Type B pancreatic cell (in vitro differentiated cells): ENCODE measurements around the gene KIF13A. TPM values are rescaled to one million over a fixed set of nuclear protein-coding genes. Genes with fewer than 3 reads are reported as not detected.
"Not testable (repeated sequence)": the region's sequence is repeated elsewhere in the genome, so short reads cannot be mapped to it uniquely, and the experiment has no call there.

Source experiments
- DNase-seq: peaks from one replicate; pipeline ENCODE4 v3.0.0; 2021; ENCODE audit warnings: mixed read lengths; ENCODE audit not compliant: unreplicated experiment; ENCODE audit errors: extremely low spot score
- H3K27ac Mint-ChIP-seq: 2 replicates; pipeline ENCODE4 v1.8.0; 2021; ENCODE audit warnings: mild to moderate bottlenecking, mixed read lengths
- H3K27me3 Mint-ChIP-seq: 2 replicates; pipeline ENCODE4 v1.8.0; 2021; ENCODE audit warnings: mixed read lengths
- H3K36me3 Mint-ChIP-seq: 2 replicates; pipeline ENCODE4 v1.8.0; 2021; ENCODE audit warnings: mixed read lengths
- H3K4me1 Mint-ChIP-seq: one replicate; pipeline ENCODE4 v1.8.0; 2021; ENCODE audit warnings: mixed read lengths; ENCODE audit not compliant: unreplicated experiment
- H3K4me3 Mint-ChIP-seq: 2 replicates; pipeline ENCODE4 v1.8.0; 2021; ENCODE audit warnings: mild to moderate bottlenecking, mixed read lengths
- H3K9me3 Mint-ChIP-seq: 2 replicates; pipeline ENCODE4 v1.8.0; 2021; ENCODE audit warnings: mixed read lengths
- total RNA-seq: library from RNA; stranded (reverse); gene quantifications from 2 replicates; pipeline ENCODE4 v1.2.1, GENCODE V29; 2021; ENCODE audit warnings: low replicate concordance
- TF ChIP-seq, protein P1 (sequence below): fragments of 200-600 bp; sonication (generic); conservative IDR thresholded peaks from 2 replicates; pipeline ENCODE4 v1.5.0; 2021; ENCODE audit warnings: antibody characterized with exemption, mild to moderate bottlenecking

KIF13A gene
- total RNA-seq, 1 donor from 2014 or later, result 36.9 TPM

DNA sequence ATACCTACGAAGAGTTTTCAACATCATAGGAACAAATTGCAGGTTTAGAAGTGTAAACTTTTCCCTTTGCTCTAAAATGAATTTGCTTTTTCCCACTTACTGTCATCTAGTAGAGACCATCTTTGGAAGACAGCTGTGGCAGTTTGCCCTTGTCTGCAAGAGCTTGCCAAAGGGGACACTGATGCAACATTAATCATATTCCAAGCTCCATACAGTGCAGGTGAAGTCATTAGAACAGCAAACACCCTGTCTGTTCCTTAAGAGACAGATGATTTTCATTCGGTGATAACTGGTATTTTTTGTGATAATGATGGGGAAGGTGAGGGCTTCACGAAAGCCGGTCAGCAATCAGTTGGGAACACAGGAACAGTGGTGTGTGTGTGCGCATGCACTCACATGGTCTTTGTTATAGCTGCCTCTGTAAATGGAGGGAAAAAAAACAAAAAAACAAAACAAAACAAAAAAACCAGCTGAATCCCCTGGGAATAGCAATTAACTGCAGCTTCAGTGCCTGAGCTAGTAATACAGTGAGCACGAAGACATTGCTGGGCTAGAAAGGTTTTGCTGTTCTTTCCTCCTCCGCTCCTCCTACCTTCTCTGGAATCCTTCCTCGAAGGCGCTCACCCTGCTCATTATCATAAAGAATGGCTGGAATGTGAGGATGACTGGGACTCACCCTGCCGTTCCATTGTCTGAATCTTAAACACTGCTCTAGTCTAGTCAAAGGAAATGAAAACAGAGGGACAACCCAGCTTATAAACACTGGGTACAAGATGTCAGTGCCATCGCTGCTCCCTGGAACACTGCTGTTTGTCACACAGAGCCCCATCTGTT lies 35.2 kb upstream of the KIF13A start:
- peak overlapping the region; percentile 51 for H3K4me3 Mint-ChIP-seq
- DNase-seq, result no peak
- H3K27ac Mint-ChIP-seq, result peak overlapping the region; percentile 79
- H3K9me3 Mint-ChIP-seq, result no peaks in the 10 kb centered on the region
- peaks cover 15% of the 10 kb centered on the region for H3K4me1 Mint-ChIP-seq
- H3K36me3 Mint-ChIP-seq, result no peaks in the 10 kb centered on the region
- no peaks in the 10 kb centered on the region for H3K27me3 Mint-ChIP-seq
- TF ChIP-seq, protein P1, sequence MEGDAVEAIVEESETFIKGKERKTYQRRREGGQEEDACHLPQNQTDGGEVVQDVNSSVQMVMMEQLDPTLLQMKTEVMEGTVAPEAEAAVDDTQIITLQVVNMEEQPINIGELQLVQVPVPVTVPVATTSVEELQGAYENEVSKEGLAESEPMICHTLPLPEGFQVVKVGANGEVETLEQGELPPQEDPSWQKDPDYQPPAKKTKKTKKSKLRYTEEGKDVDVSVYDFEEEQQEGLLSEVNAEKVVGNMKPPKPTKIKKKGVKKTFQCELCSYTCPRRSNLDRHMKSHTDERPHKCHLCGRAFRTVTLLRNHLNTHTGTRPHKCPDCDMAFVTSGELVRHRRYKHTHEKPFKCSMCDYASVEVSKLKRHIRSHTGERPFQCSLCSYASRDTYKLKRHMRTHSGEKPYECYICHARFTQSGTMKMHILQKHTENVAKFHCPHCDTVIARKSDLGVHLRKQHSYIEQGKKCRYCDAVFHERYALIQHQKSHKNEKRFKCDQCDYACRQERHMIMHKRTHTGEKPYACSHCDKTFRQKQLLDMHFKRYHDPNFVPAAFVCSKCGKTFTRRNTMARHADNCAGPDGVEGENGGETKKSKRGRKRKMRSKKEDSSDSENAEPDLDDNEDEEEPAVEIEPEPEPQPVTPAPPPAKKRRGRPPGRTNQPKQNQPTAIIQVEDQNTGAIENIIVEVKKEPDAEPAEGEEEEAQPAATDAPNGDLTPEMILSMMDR, result no peak

DNA sequence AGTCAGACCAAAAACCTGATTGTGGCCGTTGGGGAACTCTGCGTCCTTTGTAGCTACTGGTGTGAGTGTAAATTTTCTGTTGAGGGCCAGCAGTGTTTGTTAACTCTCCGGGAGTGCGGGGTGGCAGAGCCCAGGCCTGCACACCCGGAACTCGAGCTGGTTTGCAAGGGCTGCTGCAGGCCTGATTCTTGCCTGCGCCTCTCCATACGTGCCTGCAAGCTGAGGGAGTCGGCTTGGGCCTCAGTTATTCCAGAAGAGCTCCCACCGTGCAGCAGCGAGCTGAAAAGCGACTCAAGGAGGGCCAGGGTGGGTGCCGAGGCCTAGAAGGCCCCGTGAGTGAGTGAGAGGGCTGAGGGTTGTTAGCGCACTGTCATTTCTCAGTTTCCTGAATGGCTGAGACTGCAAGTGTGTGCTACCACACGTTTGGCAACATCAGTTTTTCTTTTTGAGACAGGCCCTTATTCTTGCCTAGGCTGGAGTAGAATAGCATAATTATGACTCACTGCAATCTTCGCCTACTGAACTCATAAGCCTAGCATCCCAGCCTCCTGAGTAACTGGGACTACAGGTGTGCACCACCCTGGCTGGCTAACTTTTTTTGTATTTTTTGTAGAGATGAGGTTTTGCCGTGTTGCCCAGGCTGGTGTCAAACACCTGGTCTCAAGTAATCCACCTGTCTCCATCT lies 33.9 kb upstream of the KIF13A start:
- H3K4me1 Mint-ChIP-seq, result peaks cover 15% of the 10 kb centered on the region
- H3K27me3 Mint-ChIP-seq, result no peaks in the 10 kb centered on the region
- H3K27ac Mint-ChIP-seq, result no peak overlapping the region

DNA sequence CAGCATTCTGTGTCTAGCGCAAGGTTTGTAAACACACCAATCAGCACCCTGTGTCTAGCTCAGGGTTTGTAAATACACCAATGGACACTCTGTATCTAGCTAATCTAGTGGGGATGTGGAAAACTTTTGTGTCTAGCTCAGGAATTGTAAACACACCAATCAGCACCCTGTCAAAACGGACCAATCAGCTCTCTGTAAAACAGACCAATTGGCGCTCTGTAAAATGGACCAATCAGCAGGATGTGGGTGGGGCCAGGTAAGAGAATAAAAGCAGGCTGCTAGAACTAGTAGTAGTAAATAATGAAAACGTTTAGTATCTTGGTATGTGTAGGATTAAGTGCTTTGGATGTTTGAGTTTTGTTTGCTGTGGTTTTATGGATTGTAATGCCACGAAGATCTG lies 33.1 kb upstream of the KIF13A start:
- DNase-seq, H3K4me3 Mint-ChIP-seq, H3K27ac Mint-ChIP-seq, H3K36me3 Mint-ChIP-seq, H3K9me3 Mint-ChIP-seq, H3K27me3 Mint-ChIP-seq: not testable (repeated sequence)
- H3K4me1 Mint-ChIP-seq, result peaks cover 20% of the 10 kb centered on the region

More for the DNA sequence above, 33.9 kb upstream of the KIF13A start:
- DNase-seq, result no peak
- Mint-ChIP-seq H3K9me3 (no peaks in the 10 kb centered on the region), H3K4me3 (no peak overlapping the region), H3K36me3 (no peaks in the 10 kb centered on the region)
- TF ChIP-seq, protein P1, result no peak

DNA sequence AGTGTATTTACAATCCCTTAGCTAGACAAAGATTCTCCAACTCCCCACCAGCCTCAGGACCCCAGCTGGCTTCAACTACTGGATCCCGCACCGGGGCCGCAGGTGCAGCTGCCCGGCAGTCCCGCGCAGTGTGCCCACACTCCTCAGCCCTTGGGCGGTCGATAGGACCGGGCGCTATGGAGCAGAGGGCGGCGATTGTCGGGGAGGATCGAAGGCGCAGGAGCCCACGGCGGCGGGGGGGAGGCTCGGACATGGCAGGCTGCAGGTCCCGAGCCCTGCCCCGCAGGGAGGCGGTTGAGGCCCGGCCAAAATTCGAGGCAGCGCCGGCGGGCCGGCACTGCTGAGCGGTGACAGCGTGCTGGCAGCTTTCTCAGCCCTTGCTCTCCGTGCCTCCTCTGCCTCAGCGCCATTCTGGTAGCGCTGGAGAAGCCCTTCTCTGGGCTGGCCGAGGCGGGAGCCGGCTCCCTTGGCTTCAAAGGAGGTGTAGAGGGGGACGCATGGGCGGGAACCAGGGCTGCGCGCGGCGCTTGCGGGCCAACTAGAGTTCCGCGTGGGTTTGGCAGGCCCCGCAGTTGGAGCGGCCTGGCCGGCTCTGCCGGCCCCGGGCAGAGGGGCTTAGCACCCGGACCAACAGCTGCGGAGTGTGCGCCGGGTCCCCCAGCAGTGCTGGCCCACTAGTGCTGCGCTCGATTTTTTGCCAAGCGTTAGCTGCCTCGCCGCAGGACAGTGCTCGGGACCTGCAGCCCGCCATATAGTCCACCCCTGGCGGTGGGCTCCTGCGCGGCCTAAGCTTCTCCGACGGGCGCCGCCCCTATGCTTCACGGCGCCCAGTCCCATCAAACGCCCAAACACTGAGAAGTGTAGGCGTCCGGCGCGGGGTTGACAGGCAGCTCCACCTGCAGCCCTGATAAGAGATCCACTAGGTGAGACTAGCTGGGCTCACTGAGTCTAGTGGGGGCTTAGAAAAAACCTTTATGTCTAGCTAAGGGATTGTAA lies 32.4 kb upstream of the KIF13A start:
- Mint-ChIP-seq H3K27me3 (no peaks in the 10 kb centered on the region), H3K9me3 (no peaks in the 10 kb centered on the region), H3K36me3 (no peaks in the 10 kb centered on the region), H3K4me3 (no peak overlapping the region), H3K27ac (no peak overlapping the region), H3K4me1 (peaks cover 20% of the 10 kb centered on the region)
- DNase-seq, result no peak
- TF ChIP-seq, protein P1, result no peak

DNA sequence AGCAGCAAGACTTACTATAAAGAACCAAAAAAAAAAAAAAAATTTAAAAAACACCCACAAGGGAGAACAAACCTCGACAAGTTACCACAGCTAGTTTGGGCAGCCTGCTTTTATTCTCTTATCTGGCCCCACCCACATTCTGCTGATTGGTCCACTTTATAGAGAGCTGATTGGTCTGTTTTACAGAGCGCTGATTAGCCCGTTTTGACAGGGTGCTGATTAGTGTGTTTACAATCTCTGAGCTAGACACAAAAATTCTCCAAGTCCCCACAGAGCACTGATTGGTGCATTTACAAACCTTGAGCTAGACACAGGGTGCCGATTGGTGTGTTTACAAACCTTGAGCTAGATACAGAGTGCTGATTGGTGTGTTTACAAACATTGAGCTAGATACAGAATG lies 31.7 kb upstream of the KIF13A start:
- H3K27ac Mint-ChIP-seq, H3K9me3 Mint-ChIP-seq, H3K36me3 Mint-ChIP-seq, H3K27me3 Mint-ChIP-seq, DNase-seq, H3K4me3 Mint-ChIP-seq: not testable (repeated sequence)
- H3K4me1 Mint-ChIP-seq, result peaks cover 20% of the 10 kb centered on the region

DNA sequence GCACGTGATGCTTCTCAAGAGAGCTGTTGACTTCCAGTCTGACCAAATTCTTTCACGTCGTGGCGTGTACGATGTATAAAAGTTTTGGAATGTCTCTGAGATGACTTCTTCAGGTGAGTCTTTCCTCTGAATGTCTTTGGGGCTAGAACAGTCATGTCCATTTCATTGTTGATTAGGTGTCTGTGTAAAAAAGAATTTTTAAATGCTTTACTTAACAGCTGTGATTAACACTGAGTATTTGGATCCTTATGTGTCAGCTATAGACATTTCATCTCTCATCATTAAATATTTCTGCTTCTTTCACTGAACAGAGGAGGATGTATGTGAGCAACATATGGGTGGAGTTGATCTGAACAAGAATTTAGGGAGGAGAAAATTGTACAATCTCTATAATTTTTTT lies 29.3 kb upstream of the KIF13A start:
- Mint-ChIP-seq H3K4me1 (peaks cover 5% of the 10 kb centered on the region), H3K27ac (peak overlapping the region; percentile 85), H3K4me3 (no peak overlapping the region), H3K9me3 (no peaks in the 10 kb centered on the region), H3K36me3 (no peaks in the 10 kb centered on the region), H3K27me3 (no peaks in the 10 kb centered on the region)
- TF ChIP-seq, protein P1, result no peak
- no peak for DNase-seq
